HEK293 (cell line): ENCODE data around the gene HSD17B12.

Experiments
- CTCF ChIP-seq: fragments of 450-650 bp; formaldehyde crosslinking; IDR thresholded peaks from 2 replicates; pipeline ENCODE4 v1.5.1; 2016; ENCODE audit warnings: missing biosample characterization, missing genetic modification characterization
- MYNN ChIP-seq: fragments of 450-650 bp; formaldehyde crosslinking; IDR thresholded peaks from 2 replicates; pipeline ENCODE4 v1.5.1; 2016; ENCODE audit warnings: missing biosample characterization, missing genetic modification characterization, borderline replicate concordance
- ZNF175 ChIP-seq: fragments of 450-650 bp; formaldehyde crosslinking; IDR thresholded peaks from 2 replicates; pipeline ENCODE4 v1.5.1; 2016; ENCODE audit warnings: missing biosample characterization, missing genetic modification characterization
- ZNF23 ChIP-seq: fragments of 450-650 bp; formaldehyde crosslinking; IDR thresholded peaks from 2 replicates; pipeline ENCODE4 v1.5.1; 2016; ENCODE audit warnings: missing biosample characterization, missing genetic modification characterization, borderline replicate concordance
- ZNF501 ChIP-seq: fragments of 450-650 bp; formaldehyde crosslinking; IDR thresholded peaks from 2 replicates; pipeline ENCODE4 v1.5.1; 2016; ENCODE audit warnings: missing biosample characterization, missing genetic modification characterization
- ZNF654 ChIP-seq: fragments of 450-650 bp; formaldehyde crosslinking; IDR thresholded peaks from 2 replicates; pipeline ENCODE4 v1.5.1; 2016; ENCODE audit warnings: low read depth, missing biosample characterization, missing genetic modification characterization

GRCh38 chr11:43686207-43686606, 5.7 kb downstream of the HSD17B12 start:
- TF ChIP-seq ZNF23 (tag by site-specific recombination) (no peak), MYNN (tag by site-specific recombination) (no peak), ZNF654 (no peak), CTCF (no peak), ZNF175 (tag by site-specific recombination) (no peak), ZNF501 (no peak)
